Mesenchymal stem cell (in vitro differentiated cells and primary cell): Measurements from ENCODE around the gene BMPER.

Experiments
- DNase-seq: peaks from one replicate; pipeline ENCODE4 v3.0.0-alpha.2; 2013
- H2AFZ ChIP-seq: one replicate; pipeline ENCODE4 v1.6.1; 2013; ENCODE audit warnings: low read depth, mild to moderate bottlenecking, control low read depth, inconsistent platforms, low read length, moderate library complexity
- H2AK5ac ChIP-seq: 2 replicates; pipeline ENCODE4 v1.6.1; 2013; ENCODE audit warnings: low read length, moderate library complexity, mild to moderate bottlenecking, inconsistent platforms; ENCODE audit not compliant: severe bottlenecking
- H2BK120ac ChIP-seq: one replicate; pipeline ENCODE4 v1.6.1; 2013; ENCODE audit warnings: low read depth, mild to moderate bottlenecking, inconsistent platforms, low read length, moderate library complexity
- H2BK12ac ChIP-seq, 2 experiments: one replicate each; pipeline ENCODE4 v1.6.1; 2013; ENCODE audit warnings: inconsistent platforms in 2 of 2, low read length in 2 of 2, mild to moderate bottlenecking in 2 of 2, moderate library complexity in 2 of 2, control low read depth in 1 of 2
- H2BK15ac ChIP-seq: one replicate; pipeline ENCODE4 v1.6.1; 2013; ENCODE audit warnings: mild to moderate bottlenecking, low read depth, inconsistent platforms; ENCODE audit not compliant: poor library complexity, severe bottlenecking
- H2BK5ac ChIP-seq: 2 replicates; pipeline ENCODE4 v1.6.1; 2013; ENCODE audit warnings: low read depth, mild to moderate bottlenecking, low read length, control low read depth, inconsistent platforms; ENCODE audit not compliant: poor library complexity, severe bottlenecking
- H3K14ac ChIP-seq, 2 experiments: one replicate each; pipeline ENCODE4 v1.6.1; 2013; ENCODE audit warnings: inconsistent platforms in 2 of 2, low read length in 2 of 2, control low read depth in 1 of 2, mild to moderate bottlenecking in 1 of 2, moderate library complexity in 1 of 2
- H3K18ac ChIP-seq, 2 experiments: one replicate each; pipeline ENCODE4 v1.6.1; 2013; ENCODE audit warnings: inconsistent platforms in 2 of 2, low read length in 2 of 2, control low read depth in 1 of 2, low read depth in 1 of 2, mild to moderate bottlenecking in 1 of 2
- H3K23ac ChIP-seq, 2 experiments: one replicate each; pipeline ENCODE4 v1.6.1; 2013; ENCODE audit warnings: inconsistent platforms in 2 of 2, low read length in 2 of 2, mild to moderate bottlenecking in 2 of 2, moderate library complexity in 2 of 2, control low read depth in 1 of 2
- H3K27ac ChIP-seq: 2 replicates; pipeline ENCODE4 v1.5.1; 2013; ENCODE audit warnings: mild to moderate bottlenecking, moderate library complexity, low read length, control low read depth, inconsistent platforms; ENCODE audit not compliant: poor library complexity, severe bottlenecking
- H3K27me3 ChIP-seq, 2 experiments: 2 replicates each; pipeline versions ENCODE4 v1.6.1 to v1.7.0; 2013; ENCODE audit warnings: low read length in 2 of 2, mild to moderate bottlenecking in 2 of 2, moderate library complexity in 2 of 2, control low read depth in 1 of 2, inconsistent platforms in 1 of 2; ENCODE audit not compliant: control insufficient read depth in 1 of 2, insufficient read depth in 1 of 2
- H3K36me3 ChIP-seq, 2 experiments: 2 replicates each; pipeline versions ENCODE4 v1.6.1 to v1.7.0; 2013; ENCODE audit warnings: low read length in 2 of 2, control low read depth in 1 of 2, inconsistent platforms in 1 of 2, low read depth in 1 of 2, mild to moderate bottlenecking in 1 of 2; ENCODE audit not compliant: insufficient read depth in 2 of 2, control insufficient read depth in 1 of 2
- H3K4ac ChIP-seq, 2 experiments: one replicate each; pipeline ENCODE4 v1.6.1; 2013; ENCODE audit warnings: inconsistent platforms in 2 of 2, low read length in 2 of 2, mild to moderate bottlenecking in 2 of 2, moderate library complexity in 2 of 2, control low read depth in 1 of 2, low read depth in 1 of 2
- H3K4me1 ChIP-seq: 2 replicates; pipeline ENCODE4 v1.6.1; 2013; ENCODE audit warnings: low read depth, low read length, control low read depth; ENCODE audit not compliant: control insufficient read depth, insufficient read depth
- H3K4me2 ChIP-seq: 2 replicates; pipeline ENCODE4 v1.6.1; 2013; ENCODE audit warnings: low read length, mild to moderate bottlenecking, inconsistent platforms; ENCODE audit not compliant: poor library complexity, severe bottlenecking
- H3K4me3 ChIP-seq, 2 experiments: 2 replicates each; pipeline versions ENCODE4 v1.5.1 to v1.7.0; 2013; ENCODE audit warnings: low read length in 2 of 2, mild to moderate bottlenecking in 2 of 2, control low read depth in 1 of 2, low read depth in 1 of 2; ENCODE audit not compliant: insufficient read depth in 1 of 2
- H3K79me1 ChIP-seq: replicated peaks from 2 replicates; pipeline ENCODE4 v1.6.1; 2013; ENCODE audit warnings: mild to moderate bottlenecking, control low read depth, low read length, inconsistent platforms; ENCODE audit not compliant: poor library complexity, severe bottlenecking
- H3K9ac ChIP-seq: 2 replicates; pipeline ENCODE4 v1.7.0; 2013; ENCODE audit warnings: mild to moderate bottlenecking, low read length, moderate library complexity
- H3K9me3 ChIP-seq: 2 replicates; pipeline ENCODE4 v1.7.0; 2013; ENCODE audit warnings: mild to moderate bottlenecking, low read length; ENCODE audit not compliant: control insufficient read depth
- H4K8ac ChIP-seq: one replicate; pipeline ENCODE4 v1.6.1; 2013; ENCODE audit warnings: inconsistent platforms, mild to moderate bottlenecking, low read length, moderate library complexity
- H4K91ac ChIP-seq: one replicate; pipeline ENCODE4 v1.6.1; 2013; ENCODE audit warnings: mild to moderate bottlenecking, low read length, inconsistent platforms
- WGBS: methylation state at CpG from one replicate; pipeline ENCODE4 v1.1.7; 2013; ENCODE audit warnings: mixed read lengths; 5-methylcytosine and 5-hydroxymethylcytosine counted together

The BMPER gene

GRCh38 chr7:33979300-33979806 is 74.0 kb downstream of the BMPER start:
- WGBS, result 49% methylated on average over 4 of the region's 6 CpGs
- H4K8ac ChIP-seq, result peak overlapping the region; percentile 54
- no peaks in the 10 kb centered on the region for H3K27me3 ChIP-seq
- no peak overlapping the region for H2BK15ac ChIP-seq
- no peak overlapping the region for H2AK5ac ChIP-seq
- H3K9ac ChIP-seq, result peak overlapping the region; percentile 39
- no peak overlapping the region for H3K4me2 ChIP-seq
- no peak overlapping the region for H3K14ac ChIP-seq
- peaks cover 0 to 51% of the 10 kb centered on the region in 2 experiments for H3K36me3 ChIP-seq
- H2BK120ac ChIP-seq, result peak overlapping the region; percentile 1
- peak overlapping the region; percentile 5 for H2BK5ac ChIP-seq
- no peak overlapping the region for H3K27ac ChIP-seq
- H3K4ac ChIP-seq, result no peak overlapping the region
- H2BK12ac ChIP-seq, result peak overlapping the region; percentile 15 to 59
- H4K91ac ChIP-seq, result peak overlapping the region; percentile 3
- H3K9me3 ChIP-seq, result no peaks in the 10 kb centered on the region
- peaks cover 2% of the 10 kb centered on the region for H3K4me1 ChIP-seq
- no peak overlapping the region for H2AFZ ChIP-seq
- no peak overlapping the region for H3K23ac ChIP-seq
- DNase-seq, result no peak
- no peak overlapping the region for H3K4me3 ChIP-seq
- H3K18ac ChIP-seq, result peak overlapping the region; percentile 79 to 86
- H3K79me1 ChIP-seq, result no peaks in the 10 kb centered on the region

- H2AK5ac ChIP-seq, result no peak overlapping the region
- H2AFZ ChIP-seq, result no peak overlapping the region
- H3K27ac ChIP-seq, result no peak overlapping the region
- peak; percentile 90 for DNase-seq
- H3K4me3 ChIP-seq, result no peak overlapping the region
- H3K79me1 ChIP-seq, result no peaks in the 10 kb centered on the region
- H3K36me3 ChIP-seq, result peaks cover 0 to 45% of the 10 kb centered on the region in 2 experiments
- H2BK12ac ChIP-seq, result peak overlapping the region in 1 of 2 experiments; percentile 59
- H3K9ac ChIP-seq, result peak overlapping the region; percentile 81
- H2BK15ac ChIP-seq, result no peak overlapping the region
- no peak overlapping the region for H3K18ac ChIP-seq
- H3K14ac ChIP-seq, result no peak overlapping the region
- H3K4me1 ChIP-seq, result peaks cover 2% of the 10 kb centered on the region
- H2BK5ac ChIP-seq, result no peak overlapping the region
- no peak overlapping the region for H3K4me2 ChIP-seq
- H3K9me3 ChIP-seq, result no peaks in the 10 kb centered on the region
- H4K8ac ChIP-seq, result peak overlapping the region; percentile 54
- H2BK120ac ChIP-seq, result peak overlapping the region; percentile 1
- H4K91ac ChIP-seq, result no peak overlapping the region
- 2% methylated on average over 6 of the region's 8 CpGs for WGBS
- H3K23ac ChIP-seq, result no peak overlapping the region
- no peak overlapping the region for H3K4ac ChIP-seq
- H3K27me3 ChIP-seq, result no peaks in the 10 kb centered on the region
These were observed 74.5 kb downstream of the BMPER start for GRCh38 chr7:33979807-33980355.

- DNase-seq, result peak; percentile 45
- Histone ChIP-seq H2BK15ac (no peak overlapping the region), H2BK12ac (peak overlapping the region; percentile 75 to 94), H3K36me3 (peaks cover 0 to 34% of the 10 kb centered on the region in 2 experiments), H3K4ac (peak overlapping the region in 1 of 2 experiments; percentile 7), H3K14ac (no peak overlapping the region), H3K4me3 (peak overlapping the region in 1 of 2 experiments; percentile 3), H3K9me3 (no peaks in the 10 kb centered on the region), H3K4me2 (no peak overlapping the region), H3K9ac (peak overlapping the region; percentile 81), H3K18ac (peak overlapping the region; percentile 10 to 90), H4K91ac (peak overlapping the region; percentile 76), H2AFZ (no peak overlapping the region), H4K8ac (peak overlapping the region; percentile 87), H2AK5ac (no peak overlapping the region), H2BK120ac (no peak overlapping the region), H3K27me3 (no peaks in the 10 kb centered on the region), H3K27ac (no peak overlapping the region), H3K4me1 (peaks cover 2% of the 10 kb centered on the region), H3K79me1 (no peaks in the 10 kb centered on the region), H2BK5ac (no peak overlapping the region), H3K23ac (no peak overlapping the region)
- WGBS, result 47% methylated on average over 2 of the region's 3 CpGs
These were observed 75.9 kb downstream of the BMPER start for GRCh38 chr7:33981226-33981625.

GRCh38 chr7:33981671-33982424 is 76.5 kb downstream of the BMPER start:
- peak overlapping the region; percentile 18 to 28 for H3K18ac ChIP-seq
- H3K9me3 ChIP-seq, result no peaks in the 10 kb centered on the region
- H2BK15ac ChIP-seq, result no peak overlapping the region
- H3K27me3 ChIP-seq, result no peaks in the 10 kb centered on the region
- H3K4me2 ChIP-seq, result no peak overlapping the region
- H3K14ac ChIP-seq, result no peak overlapping the region
- peak overlapping the region in 1 of 2 experiments; percentile 52 for H3K4ac ChIP-seq
- peaks cover 0 to 28% of the 10 kb centered on the region in 2 experiments for H3K36me3 ChIP-seq
- H2AK5ac ChIP-seq, result no peak overlapping the region
- 57% methylated on average over 5 of the region's 5 CpGs for WGBS
- H2BK12ac ChIP-seq, result peak overlapping the region; percentile 47 to 57
- no peak overlapping the region for H2BK5ac ChIP-seq
- no peak overlapping the region for H3K23ac ChIP-seq
- no peak overlapping the region for H3K27ac ChIP-seq
- peak overlapping the region; percentile 81 for H3K9ac ChIP-seq
- H2BK120ac ChIP-seq, result no peak overlapping the region
- no peak overlapping the region for H4K8ac ChIP-seq
- no peak overlapping the region for H3K4me3 ChIP-seq
- no peak overlapping the region for H4K91ac ChIP-seq
- DNase-seq, result peak; percentile 55
- no peak overlapping the region for H2AFZ ChIP-seq
- H3K79me1 ChIP-seq, result no peaks in the 10 kb centered on the region
- H3K4me1 ChIP-seq, result peaks cover 3% of the 10 kb centered on the region
